SU-DHL-6 (cell line): ENCODE results near the gene SLC45A1.

Experiments
- H2AFZ ChIP-seq: fragments of 200-600 bp; sonication (generic); 2 replicates; pipeline ENCODE4 v1.6.1; 2014; ENCODE audit warnings: low read depth, mild to moderate bottlenecking, moderate library complexity, mixed read lengths, antibody characterized with exemption, low read length; ENCODE audit not compliant: severe bottlenecking
- H3F3A ChIP-seq: fragments of 200-600 bp; shearing (Covaris generic); 2 replicates; pipeline ENCODE4 v1.6.0; 2016; ENCODE audit warnings: antibody characterized with exemption, mild to moderate bottlenecking; ENCODE audit not compliant: insufficient read depth
- H3K27ac ChIP-seq: fragments of 200-600 bp; sonication (generic); 2 replicates; pipeline ENCODE4 v1.5.1; 2016; ENCODE audit warnings: low read depth, mild to moderate bottlenecking, low read length, moderate library complexity, mixed read lengths
- H3K27me3 ChIP-seq: fragments of 200-600 bp; sonication (generic), shearing (Covaris generic); 2 replicates; pipeline ENCODE4 v1.6.0; 2014; ENCODE audit warnings: mild to moderate bottlenecking, low read length
- H3K36me3 ChIP-seq: fragments of 200-600 bp; sonication (generic); 2 replicates; pipeline ENCODE4 v1.6.1; 2014; ENCODE audit warnings: mild to moderate bottlenecking, low read length, mixed read lengths
- H3K4me2 ChIP-seq: fragments of 300-600, 200-600 bp; shearing (Covaris generic), sonication (generic); 2 replicates; pipeline ENCODE4 v1.6.0; 2014; ENCODE audit warnings: low read length, low read depth, mild to moderate bottlenecking; ENCODE audit not compliant: poor library complexity, severe bottlenecking
- H3K4me3 ChIP-seq: fragments of 200-600 bp; sonication (generic); 2 replicates; pipeline ENCODE4 v1.5.1; 2014; ENCODE audit warnings: antibody characterized with exemption, low read length, mild to moderate bottlenecking, mixed read lengths; ENCODE audit not compliant: insufficient read depth, poor library complexity, severe bottlenecking
- H3K79me2 ChIP-seq: fragments of 200-600 bp; sonication (generic); 2 replicates; pipeline ENCODE4 v1.6.1; 2014; ENCODE audit warnings: mild to moderate bottlenecking, low read length, moderate library complexity; ENCODE audit not compliant: insufficient read depth
- H3K9ac ChIP-seq: fragments of 200-600 bp; sonication (generic); 2 replicates; pipeline ENCODE4 v1.7.0; 2014; ENCODE audit warnings: mild to moderate bottlenecking, low read length
- H3K9me2 ChIP-seq: fragments of 200-600 bp; sonication (generic); replicated peaks from 2 replicates; pipeline ENCODE4 v1.6.1; 2014; ENCODE audit warnings: low read length; ENCODE audit not compliant: insufficient read depth
- H3K9me3 ChIP-seq: fragments of 200-600 bp; sonication (generic); 2 replicates; pipeline ENCODE4 v1.6.1; 2014; ENCODE audit warnings: low read length, mixed read lengths; ENCODE audit not compliant: insufficient read depth
- H4K20me1 ChIP-seq: fragments of 200-600 bp; sonication (generic); 2 replicates; pipeline ENCODE4 v1.6.1; 2014; ENCODE audit warnings: low read depth, mild to moderate bottlenecking, antibody characterized with exemption, low read length, moderate library complexity, mixed read lengths
- CTCF ChIP-seq: fragments of 200-600 bp; sonication (generic); IDR thresholded peaks from one replicate; pipeline ENCODE4 v1.5.1; 2017; ENCODE audit warnings: antibody characterized with exemption, mild to moderate bottlenecking, low read length, moderate library complexity; ENCODE audit not compliant: insufficient read depth, poor library complexity, severe bottlenecking
- EZH2phosphoT487 ChIP-seq: fragments of 200-600 bp; sonication (generic), shearing (Covaris generic); conservative IDR thresholded peaks from 2 replicates; pipeline ENCODE4 v1.6.1; 2018; ENCODE audit warnings: mild to moderate bottlenecking, antibody characterized with exemption, low read length, moderate library complexity, mixed read lengths

The SLC45A1 gene

GRCh38 chr1:8317647-8318381, at the start of gene SLC45A1:
Gene SLC45A1, plus strand, starts transcription at chr1:8318114. Its CDS starts 6,216 bp downstream, at chr1:8324330.
- H3K9me2 ChIP-seq: no peaks in the 10 kb centered on the region
- H2AFZ ChIP-seq: no peak within 1 kb of the TSS
- no peak within 1 kb of the TSS for H3K4me2 ChIP-seq
- no peaks in the 10 kb centered on the region for H4K20me1 ChIP-seq
- H3F3A ChIP-seq: no peaks in the 10 kb centered on the region
- no peaks in the 10 kb centered on the region for H3K27me3 ChIP-seq
- H3K79me2 ChIP-seq: no peaks in the 10 kb centered on the region
- no peak within 1 kb of the TSS for H3K27ac ChIP-seq
- H3K4me3 ChIP-seq: no peak within 1 kb of the TSS
- H3K36me3 ChIP-seq: no peaks in the 10 kb centered on the region
- TF ChIP-seq CTCF (no peak), EZH2phosphoT487 (no peak)
- no peak within 1 kb of the TSS for H3K9ac ChIP-seq
- H3K9me3 ChIP-seq: no peaks in the 10 kb centered on the region

GRCh38 chr1:8273036-8273435, 44.9 kb upstream of the SLC45A1 start:
- no peak overlapping the region for H3K27ac ChIP-seq
- H3K4me2 ChIP-seq: no peak overlapping the region
- no peaks in the 10 kb centered on the region for H3F3A ChIP-seq
- H3K9me3 ChIP-seq: no peaks in the 10 kb centered on the region
- no peaks in the 10 kb centered on the region for H3K79me2 ChIP-seq
- H2AFZ ChIP-seq: no peak overlapping the region
- TF ChIP-seq EZH2phosphoT487: no peak
- TF ChIP-seq CTCF: no peak
- no peaks in the 10 kb centered on the region for H3K9me2 ChIP-seq
- no peaks in the 10 kb centered on the region for H4K20me1 ChIP-seq
- no peak overlapping the region for H3K4me3 ChIP-seq
- H3K27me3 ChIP-seq: no peaks in the 10 kb centered on the region
- H3K36me3 ChIP-seq: no peaks in the 10 kb centered on the region
- H3K9ac ChIP-seq: no peak overlapping the region

GRCh38 chr1:8274352-8274751, 43.6 kb upstream of the SLC45A1 start:
- H3K79me2 ChIP-seq: no peaks in the 10 kb centered on the region
- no peak overlapping the region for H3K4me2 ChIP-seq
- H3K4me3 ChIP-seq: no peak overlapping the region
- H3K27me3 ChIP-seq: no peaks in the 10 kb centered on the region
- no peaks in the 10 kb centered on the region for H3K9me2 ChIP-seq
- no peak overlapping the region for H2AFZ ChIP-seq
- TF ChIP-seq EZH2phosphoT487 (no peak), CTCF (no peak)
- no peaks in the 10 kb centered on the region for H3F3A ChIP-seq
- no peaks in the 10 kb centered on the region for H4K20me1 ChIP-seq
- no peak overlapping the region for H3K9ac ChIP-seq
- no peak overlapping the region for H3K27ac ChIP-seq
- no peaks in the 10 kb centered on the region for H3K9me3 ChIP-seq
- H3K36me3 ChIP-seq: no peaks in the 10 kb centered on the region
